Mesenchymal stem cell (in vitro differentiated cells and primary cell): ENCODE data around the gene IFFO2.

Source experiments
- DNase-seq: peaks from one replicate; pipeline ENCODE4 v3.0.0-alpha.2; 2013
- H2AFZ ChIP-seq: one replicate; pipeline ENCODE4 v1.6.1; 2013; ENCODE audit warnings: low read depth, mild to moderate bottlenecking, control low read depth, inconsistent platforms, low read length, moderate library complexity
- H2AK5ac ChIP-seq: 2 replicates; pipeline ENCODE4 v1.6.1; 2013; ENCODE audit warnings: low read length, moderate library complexity, mild to moderate bottlenecking, inconsistent platforms; ENCODE audit not compliant: severe bottlenecking
- H2BK120ac ChIP-seq: one replicate; pipeline ENCODE4 v1.6.1; 2013; ENCODE audit warnings: low read depth, mild to moderate bottlenecking, inconsistent platforms, low read length, moderate library complexity
- H2BK12ac ChIP-seq, 2 experiments: one replicate each; pipeline ENCODE4 v1.6.1; 2013; ENCODE audit warnings: inconsistent platforms in 2 of 2, low read length in 2 of 2, mild to moderate bottlenecking in 2 of 2, moderate library complexity in 2 of 2, control low read depth in 1 of 2
- H2BK15ac ChIP-seq: one replicate; pipeline ENCODE4 v1.6.1; 2013; ENCODE audit warnings: mild to moderate bottlenecking, low read depth, inconsistent platforms; ENCODE audit not compliant: poor library complexity, severe bottlenecking
- H2BK5ac ChIP-seq: 2 replicates; pipeline ENCODE4 v1.6.1; 2013; ENCODE audit warnings: low read depth, mild to moderate bottlenecking, low read length, control low read depth, inconsistent platforms; ENCODE audit not compliant: poor library complexity, severe bottlenecking
- H3K14ac ChIP-seq, 2 experiments: one replicate each; pipeline ENCODE4 v1.6.1; 2013; ENCODE audit warnings: inconsistent platforms in 2 of 2, low read length in 2 of 2, control low read depth in 1 of 2, mild to moderate bottlenecking in 1 of 2, moderate library complexity in 1 of 2
- H3K18ac ChIP-seq, 2 experiments: one replicate each; pipeline ENCODE4 v1.6.1; 2013; ENCODE audit warnings: inconsistent platforms in 2 of 2, low read length in 2 of 2, control low read depth in 1 of 2, low read depth in 1 of 2, mild to moderate bottlenecking in 1 of 2
- H3K23ac ChIP-seq, 2 experiments: one replicate each; pipeline ENCODE4 v1.6.1; 2013; ENCODE audit warnings: inconsistent platforms in 2 of 2, low read length in 2 of 2, mild to moderate bottlenecking in 2 of 2, moderate library complexity in 2 of 2, control low read depth in 1 of 2
- H3K27ac ChIP-seq: 2 replicates; pipeline ENCODE4 v1.5.1; 2013; ENCODE audit warnings: mild to moderate bottlenecking, moderate library complexity, low read length, control low read depth, inconsistent platforms; ENCODE audit not compliant: poor library complexity, severe bottlenecking
- H3K27me3 ChIP-seq, 2 experiments: 2 replicates each; pipeline versions ENCODE4 v1.6.1 to v1.7.0; 2013; ENCODE audit warnings: low read length in 2 of 2, mild to moderate bottlenecking in 2 of 2, moderate library complexity in 2 of 2, control low read depth in 1 of 2, inconsistent platforms in 1 of 2; ENCODE audit not compliant: control insufficient read depth in 1 of 2, insufficient read depth in 1 of 2
- H3K36me3 ChIP-seq, 2 experiments: 2 replicates each; pipeline versions ENCODE4 v1.6.1 to v1.7.0; 2013; ENCODE audit warnings: low read length in 2 of 2, control low read depth in 1 of 2, inconsistent platforms in 1 of 2, low read depth in 1 of 2, mild to moderate bottlenecking in 1 of 2; ENCODE audit not compliant: insufficient read depth in 2 of 2, control insufficient read depth in 1 of 2
- H3K4ac ChIP-seq, 2 experiments: one replicate each; pipeline ENCODE4 v1.6.1; 2013; ENCODE audit warnings: inconsistent platforms in 2 of 2, low read length in 2 of 2, mild to moderate bottlenecking in 2 of 2, moderate library complexity in 2 of 2, control low read depth in 1 of 2, low read depth in 1 of 2
- H3K4me1 ChIP-seq: 2 replicates; pipeline ENCODE4 v1.6.1; 2013; ENCODE audit warnings: low read depth, low read length, control low read depth; ENCODE audit not compliant: control insufficient read depth, insufficient read depth
- H3K4me2 ChIP-seq: 2 replicates; pipeline ENCODE4 v1.6.1; 2013; ENCODE audit warnings: low read length, mild to moderate bottlenecking, inconsistent platforms; ENCODE audit not compliant: poor library complexity, severe bottlenecking
- H3K4me3 ChIP-seq, 2 experiments: 2 replicates each; pipeline versions ENCODE4 v1.5.1 to v1.7.0; 2013; ENCODE audit warnings: low read length in 2 of 2, mild to moderate bottlenecking in 2 of 2, control low read depth in 1 of 2, low read depth in 1 of 2; ENCODE audit not compliant: insufficient read depth in 1 of 2
- H3K79me1 ChIP-seq: replicated peaks from 2 replicates; pipeline ENCODE4 v1.6.1; 2013; ENCODE audit warnings: mild to moderate bottlenecking, control low read depth, low read length, inconsistent platforms; ENCODE audit not compliant: poor library complexity, severe bottlenecking
- H3K9ac ChIP-seq: 2 replicates; pipeline ENCODE4 v1.7.0; 2013; ENCODE audit warnings: mild to moderate bottlenecking, low read length, moderate library complexity
- H3K9me3 ChIP-seq: 2 replicates; pipeline ENCODE4 v1.7.0; 2013; ENCODE audit warnings: mild to moderate bottlenecking, low read length; ENCODE audit not compliant: control insufficient read depth
- H4K8ac ChIP-seq: one replicate; pipeline ENCODE4 v1.6.1; 2013; ENCODE audit warnings: inconsistent platforms, mild to moderate bottlenecking, low read length, moderate library complexity
- H4K91ac ChIP-seq: one replicate; pipeline ENCODE4 v1.6.1; 2013; ENCODE audit warnings: mild to moderate bottlenecking, low read length, inconsistent platforms
- WGBS: methylation state at CpG from one replicate; pipeline ENCODE4 v1.1.7; 2013; ENCODE audit warnings: mixed read lengths; 5-methylcytosine and 5-hydroxymethylcytosine counted together

The IFFO2 gene

DNA sequence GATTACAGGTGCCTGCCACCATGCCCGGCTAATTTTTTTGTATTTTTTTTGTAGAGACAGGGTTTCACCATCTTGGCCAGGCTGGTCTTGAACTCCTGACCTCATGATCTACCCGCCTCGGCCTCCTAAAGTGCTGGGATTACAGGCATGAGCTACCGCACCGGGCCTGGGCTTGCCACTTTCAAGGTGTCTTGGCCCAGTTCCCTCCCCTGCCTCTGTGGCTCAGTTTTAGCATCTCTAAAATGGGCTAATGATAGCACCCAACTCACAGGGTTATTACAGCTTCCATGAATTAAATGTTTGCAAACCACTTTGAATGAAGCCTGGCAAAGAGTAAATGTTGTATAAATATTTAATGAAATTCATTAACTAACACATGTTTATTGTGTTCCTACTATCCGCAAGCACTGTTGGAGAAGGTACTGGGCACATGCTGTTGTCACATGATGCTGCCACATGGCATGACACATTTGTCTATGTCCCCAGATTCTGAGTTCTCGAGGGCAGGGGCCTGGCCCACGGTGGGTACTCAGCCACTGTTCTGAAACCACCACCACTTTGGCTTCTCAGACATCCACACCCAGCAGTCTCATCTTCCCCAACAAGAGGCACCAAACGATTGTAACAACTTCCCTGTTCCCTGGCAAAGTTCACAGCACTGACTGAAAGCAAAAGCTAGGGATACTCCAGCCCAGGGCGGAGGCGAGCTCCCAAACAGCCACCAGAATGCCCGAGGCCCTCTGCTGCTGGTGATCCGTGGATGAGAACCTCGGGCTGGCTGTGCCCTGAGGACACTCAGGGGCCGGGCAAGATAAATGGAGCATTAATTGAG is 9.7 kb downstream of the IFFO2 start:
- DNase-seq, result no peak
- Histone ChIP-seq H3K18ac (peak overlapping the region; percentile 44 to 81), H3K9ac (peak overlapping the region; percentile 20), H3K27me3 (no peaks in the 10 kb centered on the region), H3K4me2 (peak overlapping the region; percentile 13), H4K91ac (peak overlapping the region; percentile 88), H3K4ac (peak overlapping the region; percentile 88 to 89), H2AFZ (no peak overlapping the region), H3K4me3 (no peak overlapping the region), H3K36me3 (no peaks in the 10 kb centered on the region), H2BK15ac (peak overlapping the region; percentile 55), H3K4me1 (peaks cover 68% of the 10 kb centered on the region), H3K14ac (peak overlapping the region in 1 of 2 experiments; percentile 8), H2BK5ac (no peak overlapping the region), H3K23ac (peak overlapping the region in 1 of 2 experiments; percentile 35), H3K27ac (peak overlapping the region; percentile 89), H2BK12ac (peak overlapping the region; percentile 4 to 88), H3K9me3 (no peaks in the 10 kb centered on the region), H4K8ac (peak overlapping the region; percentile 70), H2AK5ac (peak overlapping the region; percentile 42), H2BK120ac (peak overlapping the region; percentile 43), H3K79me1 (peaks cover 10% of the 10 kb centered on the region)
- 78% methylated on average over 15 of the region's 15 CpGs for WGBS

DNA sequence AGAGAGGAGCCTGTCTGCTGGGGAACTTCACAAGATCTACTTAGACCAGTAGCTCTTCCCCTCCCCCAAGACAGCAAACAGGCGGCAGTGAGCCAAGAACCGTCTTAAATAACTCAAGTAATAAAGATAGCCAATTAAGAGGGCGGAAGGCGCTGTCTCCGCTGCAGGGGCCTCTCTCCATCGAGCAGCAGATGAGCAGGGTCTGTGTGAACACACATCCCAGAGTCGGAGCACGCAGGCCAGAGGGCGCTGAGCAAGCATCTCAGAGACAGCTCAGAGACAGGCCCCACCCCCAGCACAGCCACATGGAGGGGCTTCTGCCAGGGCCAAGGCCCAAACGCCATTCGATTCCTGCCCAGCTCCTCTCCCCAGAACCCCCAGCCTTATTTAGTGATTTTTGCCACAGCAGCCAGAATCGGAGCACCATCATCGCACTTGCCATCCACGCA is 11.1 kb downstream of the IFFO2 start:
- no peak overlapping the region for H3K14ac ChIP-seq
- peak overlapping the region; percentile 86 for H4K91ac ChIP-seq
- DNase-seq, result peak; percentile 92
- H3K27me3 ChIP-seq, result no peaks in the 10 kb centered on the region
- H3K36me3 ChIP-seq, result no peaks in the 10 kb centered on the region
- H3K4ac ChIP-seq, result peak overlapping the region; percentile 86 to 92
- peak overlapping the region; percentile 5 for H3K27ac ChIP-seq
- H3K4me3 ChIP-seq, result no peak overlapping the region
- peak overlapping the region; percentile 62 to 92 for H3K18ac ChIP-seq
- no peaks in the 10 kb centered on the region for H3K9me3 ChIP-seq
- no peak overlapping the region for H2AFZ ChIP-seq
- H4K8ac ChIP-seq, result peak overlapping the region; percentile 84
- peaks cover 69% of the 10 kb centered on the region for H3K4me1 ChIP-seq
- no peak overlapping the region for H2BK5ac ChIP-seq
- H2BK120ac ChIP-seq, result peak overlapping the region; percentile 80
- WGBS, result 18% methylated on average over 14 of the region's 14 CpGs
- no peak overlapping the region for H3K4me2 ChIP-seq
- peak overlapping the region; percentile 88 to 95 for H2BK12ac ChIP-seq
- peak overlapping the region; percentile 55 for H2BK15ac ChIP-seq
- no peak overlapping the region for H3K23ac ChIP-seq
- no peak overlapping the region for H3K9ac ChIP-seq
- peak overlapping the region; percentile 33 for H2AK5ac ChIP-seq
- H3K79me1 ChIP-seq, result peaks cover 10% of the 10 kb centered on the region

DNA sequence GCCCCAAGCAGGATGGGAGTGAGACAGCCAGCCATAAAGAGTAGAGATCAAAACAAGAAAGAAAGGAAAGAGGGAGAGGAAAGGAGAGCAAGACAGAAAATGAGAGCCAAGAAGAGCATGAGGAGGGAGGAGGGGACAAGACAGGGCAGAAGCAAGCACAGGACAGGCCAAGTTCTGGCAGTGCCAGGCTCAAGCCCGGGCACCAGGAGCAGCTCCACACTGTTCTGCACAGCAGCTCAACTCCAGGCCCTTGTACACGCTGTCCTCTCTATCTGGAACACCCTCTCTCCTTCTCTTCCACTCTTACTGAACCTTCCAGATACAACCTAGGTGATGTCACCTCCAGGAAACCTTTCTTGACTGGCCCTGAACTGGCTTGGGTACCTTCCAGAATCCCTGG is 11.7 kb downstream of the IFFO2 start:
- H3K4me3 ChIP-seq, result no peak overlapping the region
- H3K23ac ChIP-seq, result no peak overlapping the region
- H3K36me3 ChIP-seq, result no peaks in the 10 kb centered on the region
- no peak overlapping the region for H2AK5ac ChIP-seq
- no peaks in the 10 kb centered on the region for H3K27me3 ChIP-seq
- peak overlapping the region in 1 of 2 experiments; percentile 0 for H3K14ac ChIP-seq
- peak overlapping the region; percentile 74 for H2BK120ac ChIP-seq
- H2BK15ac ChIP-seq, result peak overlapping the region; percentile 93
- no peak for DNase-seq
- no peak overlapping the region for H3K9ac ChIP-seq
- peak overlapping the region; percentile 88 for H4K91ac ChIP-seq
- peak overlapping the region; percentile 53 to 86 for H3K4ac ChIP-seq
- no peak overlapping the region for H2AFZ ChIP-seq
- no peak overlapping the region for H2BK5ac ChIP-seq
- no peak overlapping the region for H3K4me2 ChIP-seq
- peaks cover 12% of the 10 kb centered on the region for H3K79me1 ChIP-seq
- H2BK12ac ChIP-seq, result peak overlapping the region; percentile 43 to 91
- H3K27ac ChIP-seq, result no peak overlapping the region
- H4K8ac ChIP-seq, result peak overlapping the region; percentile 84
- peaks cover 67% of the 10 kb centered on the region for H3K4me1 ChIP-seq
- H3K9me3 ChIP-seq, result no peaks in the 10 kb centered on the region
- WGBS, result 76% methylated on average over 2 of the region's 2 CpGs
- peak overlapping the region; percentile 54 to 92 for H3K18ac ChIP-seq

DNA sequence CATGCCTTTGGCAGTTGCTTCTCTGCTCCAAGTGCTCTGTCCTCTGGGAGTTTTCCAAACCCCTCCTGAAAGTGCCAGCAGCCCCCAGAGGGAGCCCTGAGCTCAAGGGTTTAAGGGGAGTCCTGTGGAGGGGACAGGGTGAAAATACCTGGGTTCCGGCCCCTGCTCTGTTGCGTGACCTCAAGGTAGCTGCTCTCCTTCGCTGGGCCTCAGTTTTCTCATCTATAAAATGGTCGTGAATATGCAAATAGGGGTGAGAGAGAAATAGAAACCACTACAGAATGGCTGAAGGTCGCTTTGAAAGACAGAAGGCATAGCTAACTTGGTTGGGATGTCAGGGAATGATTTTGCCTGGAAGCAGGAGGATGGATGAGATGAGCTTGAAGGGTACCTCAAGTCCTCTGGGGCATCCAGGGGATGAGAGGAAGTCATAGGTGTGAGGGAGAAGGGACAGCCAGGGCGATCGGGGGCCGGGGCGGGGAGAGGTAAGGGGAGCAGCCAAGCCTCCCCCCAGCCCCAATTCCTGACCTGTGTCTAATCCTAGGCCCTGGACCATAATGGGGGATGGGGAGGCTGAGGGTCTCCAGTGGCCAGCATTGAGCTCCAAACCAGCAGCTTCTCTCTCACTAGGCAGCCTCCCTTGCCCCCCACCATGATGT is 12.4 kb downstream of the IFFO2 start:
- peaks cover 12% of the 10 kb centered on the region for H3K79me1 ChIP-seq
- H3K9ac ChIP-seq, result no peak overlapping the region
- H2BK12ac ChIP-seq, result peak overlapping the region; percentile 43 to 91
- H3K27ac ChIP-seq, result no peak overlapping the region
- no peaks in the 10 kb centered on the region for H3K27me3 ChIP-seq
- WGBS, result 95% methylated on average over 8 of the region's 9 CpGs
- H2BK120ac ChIP-seq, result peak overlapping the region; percentile 74
- no peak overlapping the region for H2BK5ac ChIP-seq
- peak overlapping the region; percentile 29 for H2AK5ac ChIP-seq
- DNase-seq, result no peak
- H3K18ac ChIP-seq, result peak overlapping the region; percentile 86 to 92
- H3K4me1 ChIP-seq, result peaks cover 66% of the 10 kb centered on the region
- peak overlapping the region; percentile 78 for H4K8ac ChIP-seq
- H2BK15ac ChIP-seq, result peak overlapping the region; percentile 93
- no peak overlapping the region for H2AFZ ChIP-seq
- H3K9me3 ChIP-seq, result no peaks in the 10 kb centered on the region
- peak overlapping the region; percentile 26 to 28 for H3K14ac ChIP-seq
- peak overlapping the region; percentile 88 for H4K91ac ChIP-seq
- no peaks in the 10 kb centered on the region for H3K36me3 ChIP-seq
- peak overlapping the region; percentile 53 to 86 for H3K4ac ChIP-seq
- H3K4me2 ChIP-seq, result no peak overlapping the region
- no peak overlapping the region for H3K23ac ChIP-seq
- H3K4me3 ChIP-seq, result no peak overlapping the region
